ENCODE measurements around the gene TMPRSS2.

TMPRSS2 gene

GRCh38 chr21:41509733-41510132 is 1.8 kb upstream of the TMPRSS2 start:
- DNase-seq (ENCODE audit: low read depth), result no peak

- DNase-seq (ENCODE audit: low read depth), result no peak
Measured at GRCh38 chr21:41509145-41509496, 1.2 kb upstream of the TMPRSS2 start.

- no peak for DNase-seq (ENCODE audit: low read depth)
Measured at GRCh38 chr21:41508415-41509144, 622 bp upstream of the TMPRSS2 start.

GRCh38 chr21:41506611-41507520 is 1.1 kb downstream of the TMPRSS2 start:
- DNase-seq (ENCODE audit: low read depth), result no peak

- DNase-seq (ENCODE audit: low read depth), result no peak
Measured at GRCh38 chr21:41506005-41506594, 1.9 kb downstream of the TMPRSS2 start.

- no peak for DNase-seq (ENCODE audit: low read depth)
Measured at GRCh38 chr21:41504030-41504429, 3.9 kb downstream of the TMPRSS2 start.

GRCh38 chr21:41503331-41503730 is 4.6 kb downstream of the TMPRSS2 start:
- no peak for DNase-seq (ENCODE audit: low read depth)

- no peak for DNase-seq (ENCODE audit: low read depth)
Measured at GRCh38 chr21:41501919-41502318, 6.0 kb downstream of the TMPRSS2 start.

GRCh38 chr21:41500931-41501381 is 7.0 kb downstream of the TMPRSS2 start:
- no peak for DNase-seq (ENCODE audit: low read depth)

GRCh38 chr21:41500363-41500762 is 7.6 kb downstream of the TMPRSS2 start:
- no peak for DNase-seq (ENCODE audit: low read depth)

- no peak for DNase-seq (ENCODE audit: low read depth)
Measured at GRCh38 chr21:41499920-41500319, 8.0 kb downstream of the TMPRSS2 start.

GRCh38 chr21:41497788-41498187 is 10.2 kb downstream of the TMPRSS2 start:
- no peak for DNase-seq (ENCODE audit: low read depth)

GRCh38 chr21:41497008-41497407 is 10.9 kb downstream of the TMPRSS2 start:
- no peak for DNase-seq (ENCODE audit: low read depth)

- DNase-seq (ENCODE audit: low read depth), result no peak
Measured at GRCh38 chr21:41494242-41494641, 13.7 kb downstream of the TMPRSS2 start.

GRCh38 chr21:41491412-41491811 is 16.5 kb downstream of the TMPRSS2 start:
- no peak for DNase-seq (ENCODE audit: low read depth)

GRCh38 chr21:41490330-41490729 is 17.6 kb downstream of the TMPRSS2 start:
- DNase-seq (ENCODE audit: low read depth), result no peak

GRCh38 chr21:41489329-41489728 is 18.6 kb downstream of the TMPRSS2 start:
- no peak for DNase-seq (ENCODE audit: low read depth)

GRCh38 chr21:41488080-41488479 is 19.9 kb downstream of the TMPRSS2 start:
- DNase-seq (ENCODE audit: low read depth), result no peak

GRCh38 chr21:41487082-41487481 is 20.9 kb downstream of the TMPRSS2 start:
- DNase-seq (ENCODE audit: low read depth), result no peak

- DNase-seq (ENCODE audit: low read depth), result no peak
Measured at GRCh38 chr21:41483973-41484372, 24.0 kb downstream of the TMPRSS2 start.

GRCh38 chr21:41483415-41483814 is 24.5 kb downstream of the TMPRSS2 start:
- no peak for DNase-seq (ENCODE audit: low read depth)

GRCh38 chr21:41482980-41483379 is 25.0 kb downstream of the TMPRSS2 start:
- no peak for DNase-seq (ENCODE audit: low read depth)

- DNase-seq (ENCODE audit: low read depth), result no peak
Measured at GRCh38 chr21:41482301-41482700, 25.7 kb downstream of the TMPRSS2 start.
